Measurements from ENCODE around the gene HBEGF.

- TF ChIP-seq CTCF (IDR thresholded peaks at IDR 0.05), result no peak
- TF ChIP-seq EZH2 (IDR thresholded peaks at IDR 0.05; ENCODE audit: borderline replicate concordance, insufficient read depth, low read depth, low read length, poor library complexity, severe bottlenecking), result no peak
Measured at GRCh38 chr5:140393738-140394137, 47.3 kb upstream of the HBEGF start.

Measured in B cell (primary cell).